NK-92 (cell line): ENCODE measurements around the gene SHBG.
"Not testable (repeated sequence)": the region's sequence is repeated elsewhere in the genome, so short reads cannot be mapped to it uniquely, and the experiment has no call there.

ENCODE experiments used
- DNase-seq: peaks from one replicate; lab custom pipeline; 2025; ENCODE audit not compliant: unreplicated experiment; lab: John Stamatoyannopoulos, UW

The SHBG gene

GRCh38 chr17:7611635-7612293, 18.2 kb upstream of the SHBG start:
- DNase-seq: no peak

- DNase-seq: no peak
Measured at GRCh38 chr17:7612294-7612640, 17.7 kb upstream of the SHBG start.

- DNase-seq: no peak
Measured at GRCh38 chr17:7613769-7614424, 16.0 kb upstream of the SHBG start.

GRCh38 chr17:7614425-7615264, 15.3 kb upstream of the SHBG start, which contains the start of gene FXR2:
Gene FXR2, minus strand, starts transcription at chr17:7614897. Its CDS starts 365 bp downstream, at chr17:7614532.
- DNase-seq: peak; percentile 95

GRCh38 chr17:7615265-7615747, 14.6 kb upstream of the SHBG start:
- DNase-seq: no peak

- no peak for DNase-seq
Measured at GRCh38 chr17:7618608-7619007, 11.3 kb upstream of the SHBG start.

GRCh38 chr17:7620835-7621234, 9.1 kb upstream of the SHBG start:
- DNase-seq: no peak

GRCh38 chr17:7623661-7624060, 6.3 kb upstream of the SHBG start:
- no peak for DNase-seq

- DNase-seq: not testable (repeated sequence)
Measured at GRCh38 chr17:7625749-7626148, 4.2 kb upstream of the SHBG start.

- DNase-seq: no peak
Measured at GRCh38 chr17:7626307-7626706, 3.6 kb upstream of the SHBG start.

GRCh38 chr17:7626956-7627249, 3.0 kb upstream of the SHBG start:
- DNase-seq: no peak

- DNase-seq: peak; percentile 63
Measured at GRCh38 chr17:7627250-7628121, 2.4 kb upstream of the SHBG start, which contains the start of gene SAT2. Gene SAT2, minus strand, starts transcription at chr17:7627821. Its CDS starts 186 bp downstream, at chr17:7627635.

GRCh38 chr17:7631398-7632380, 1.8 kb downstream of the SHBG start:
- no peak for DNase-seq

- no peak for DNase-seq
Measured at GRCh38 chr17:7632492-7632894, 2.6 kb downstream of the SHBG start.

GRCh38 chr17:7633093-7633492, 3.2 kb downstream of the SHBG start:
- DNase-seq: no peak

- DNase-seq: no peak
Measured at GRCh38 chr17:7634384-7634783, 4.4 kb downstream of the SHBG start.

- DNase-seq: no peak
Measured at GRCh38 chr17:7636163-7636562, 6.2 kb downstream of the SHBG start.

GRCh38 chr17:7640783-7641182, 10.8 kb downstream of the SHBG start:
- no peak for DNase-seq

- DNase-seq: not testable (repeated sequence)
Measured at GRCh38 chr17:7641635-7642034, 11.7 kb downstream of the SHBG start.

- no peak for DNase-seq
Measured at GRCh38 chr17:7644775-7645174, 14.8 kb downstream of the SHBG start.
